Activated T-helper 1 cell treated with anti-CD3 and anti-CD28 coated beads, Interleukin-12 subunit alpha, Interleukin-12 subunit beta, Interleukin-2, Interleukin-4 antibody, amounts not matched to agents 30 ng/mL and 10 ng/mL and 1 ng/mL, durations not matched to agents 14 hours and 24 hours and 36 hours (primary cell): ENCODE measurements around the gene MTA3. TPM values are rescaled to one million over a fixed set of nuclear protein-coding genes. Genes with fewer than 3 reads are reported as not detected.
A peak's percentile ranks its signal among the peaks of the same experiment; 100 is the strongest.
"Not testable (repeated sequence)": the region's sequence is repeated elsewhere in the genome, so short reads cannot be mapped to it uniquely, and the experiment has no call there.

ENCODE experiments used
- DNase-seq: peaks from one replicate; pipeline ENCODE4 v3.0.0; 2021; ENCODE audit warnings: low spot score
- H3K27ac Mint-ChIP-seq: one replicate; pipeline ENCODE4 v1.8.0; 2021; ENCODE audit warnings: mild to moderate bottlenecking, mixed read lengths
- H3K27me3 Mint-ChIP-seq: one replicate; pipeline ENCODE4 v1.8.0; 2022; ENCODE audit warnings: mild to moderate bottlenecking, moderate library complexity, mixed read lengths; ENCODE audit not compliant: insufficient read depth
- H3K36me3 Mint-ChIP-seq: one replicate; pipeline ENCODE4 v1.8.0; 2021; ENCODE audit warnings: low read depth, mixed read lengths
- H3K4me1 Mint-ChIP-seq: one replicate; pipeline ENCODE4 v1.8.0; 2021; ENCODE audit warnings: low read depth, mixed read lengths
- H3K4me3 Mint-ChIP-seq: one replicate; pipeline ENCODE4 v1.8.0; 2021; ENCODE audit warnings: mild to moderate bottlenecking, moderate library complexity, mixed read lengths
- H3K9me3 Mint-ChIP-seq: one replicate; pipeline ENCODE4 v1.8.0; 2021; ENCODE audit warnings: mixed read lengths
- intact Hi-C: fragments of 100-400 bp; cut with micrococcal nuclease; formaldehyde crosslinking; loops from one replicate; pipeline ENCODE4 v1.15.1; 2024
- total RNA-seq: library from RNA; stranded (reverse); gene quantifications from 2 replicates; pipeline ENCODE4 v1.2.3, GENCODE V29; 2022

The MTA3 gene
- total RNA-seq, 1 donor from 2014 or later = 29.4 TPM

DNA sequence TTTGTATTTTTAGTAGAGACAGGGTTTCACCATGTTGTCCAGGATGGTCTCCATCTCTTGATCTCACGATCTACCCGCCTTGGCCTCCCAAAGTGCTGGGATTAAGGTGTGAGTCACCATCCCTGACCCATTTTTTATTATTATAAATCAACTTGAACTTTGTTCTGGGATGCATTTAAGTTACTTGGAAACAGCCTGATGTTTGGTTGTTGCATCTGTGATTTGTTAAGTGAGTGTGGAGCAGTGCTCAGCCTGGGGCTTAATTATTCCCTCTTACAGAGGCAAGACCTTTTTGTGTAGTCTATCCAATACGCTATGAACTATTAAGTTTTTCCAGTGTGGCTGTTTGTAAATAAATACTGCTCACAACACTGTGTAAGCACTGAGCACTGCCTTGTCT is 32.6 kb downstream of the MTA3 start:
- H3K9me3 Mint-ChIP-seq = no peaks in the 10 kb centered on the region
- no peaks in the 10 kb centered on the region for H3K27me3 Mint-ChIP-seq
- intact Hi-C loops = no loop called here
- DNase-seq = no peak
- peaks cover 2% of the 10 kb centered on the region for H3K36me3 Mint-ChIP-seq
- no peak overlapping the region for H3K4me3 Mint-ChIP-seq
- no peak overlapping the region for H3K27ac Mint-ChIP-seq
- peaks cover 10% of the 10 kb centered on the region for H3K4me1 Mint-ChIP-seq

DNA sequence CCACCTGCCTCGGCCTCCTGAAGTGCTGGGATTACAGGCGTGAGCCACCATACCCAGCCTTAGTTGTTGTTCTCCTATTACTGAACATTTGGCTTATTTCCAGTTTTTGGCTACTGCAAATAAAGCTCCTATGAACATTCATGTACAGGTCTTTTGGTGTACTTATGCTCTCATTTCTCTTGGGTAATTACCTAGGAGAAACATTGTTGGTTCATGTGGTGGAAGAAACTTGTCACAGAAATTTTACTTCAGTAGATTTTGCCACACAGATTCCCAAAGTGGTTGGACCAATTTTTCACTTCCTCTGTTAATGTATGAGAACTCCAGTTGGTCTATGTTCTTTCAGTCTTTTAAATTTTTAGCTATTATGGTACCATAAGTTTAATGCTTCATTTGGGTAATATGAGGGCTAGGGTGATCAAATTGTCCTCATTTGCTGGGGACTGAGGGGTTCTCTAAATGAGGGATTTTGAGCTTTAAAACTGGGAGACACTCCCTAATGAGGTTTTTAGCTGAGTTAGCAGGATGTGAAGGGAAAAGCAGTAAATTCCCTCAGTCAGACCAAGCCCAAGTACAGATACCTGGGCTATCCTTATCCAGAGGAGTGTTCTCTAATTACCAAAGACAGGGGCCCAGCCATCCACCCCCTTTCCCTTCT is 33.9 kb downstream of the MTA3 start:
- DNase-seq = no peak
- intact Hi-C loops = no loop called here
- H3K4me3 Mint-ChIP-seq = no peak overlapping the region
- peaks cover 2% of the 10 kb centered on the region for H3K36me3 Mint-ChIP-seq
- no peaks in the 10 kb centered on the region for H3K9me3 Mint-ChIP-seq
- H3K4me1 Mint-ChIP-seq = peaks cover 10% of the 10 kb centered on the region
- no peaks in the 10 kb centered on the region for H3K27me3 Mint-ChIP-seq
- H3K27ac Mint-ChIP-seq = no peak overlapping the region

DNA sequence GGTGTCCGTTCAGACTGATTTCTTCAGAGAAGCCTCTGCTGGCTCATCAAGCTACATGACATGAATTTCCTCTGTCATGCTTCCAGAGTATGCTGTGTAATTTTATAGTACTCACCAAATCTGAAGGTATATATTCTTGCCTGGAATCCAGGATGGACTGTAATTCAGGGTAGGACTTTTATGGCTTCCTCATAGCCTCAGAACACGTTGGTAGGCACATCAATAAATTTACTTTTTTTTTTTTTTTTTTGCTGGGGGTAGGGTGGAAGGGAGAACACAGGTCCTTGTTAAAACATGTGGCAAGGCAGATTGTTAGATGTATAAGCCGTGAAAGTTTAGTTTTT is 34.4 kb downstream of the MTA3 start:
- Mint-ChIP-seq H3K4me3 (no peak overlapping the region), H3K27me3 (no peaks in the 10 kb centered on the region), H3K36me3 (peaks cover 2% of the 10 kb centered on the region), H3K4me1 (peaks cover 10% of the 10 kb centered on the region), H3K27ac (no peak overlapping the region), H3K9me3 (no peaks in the 10 kb centered on the region)
- DNase-seq = no peak
- intact Hi-C loops = no loop called here

GRCh38 chr2:42604341-42604867 is 36.0 kb downstream of the MTA3 start:
- intact Hi-C loops, H3K4me3 Mint-ChIP-seq, H3K36me3 Mint-ChIP-seq, H3K9me3 Mint-ChIP-seq, H3K27me3 Mint-ChIP-seq, H3K4me1 Mint-ChIP-seq, H3K27ac Mint-ChIP-seq, DNase-seq: not testable (repeated sequence)

- H3K4me1 Mint-ChIP-seq, intact Hi-C loops, H3K36me3 Mint-ChIP-seq, DNase-seq, H3K27ac Mint-ChIP-seq, H3K9me3 Mint-ChIP-seq, H3K27me3 Mint-ChIP-seq, H3K4me3 Mint-ChIP-seq: not testable (repeated sequence)
Observed at GRCh38 chr2:42606166-42606565, 37.7 kb downstream of the MTA3 start.

- Mint-ChIP-seq H3K27ac (no peak overlapping the region), H3K27me3 (no peaks in the 10 kb centered on the region), H3K36me3 (peaks cover 13% of the 10 kb centered on the region), H3K9me3 (no peaks in the 10 kb centered on the region), H3K4me3 (no peak overlapping the region), H3K4me1 (peaks cover 9% of the 10 kb centered on the region)
- intact Hi-C loops = no loop called here
- DNase-seq = no peak
Observed at GRCh38 chr2:42607101-42607637, 38.7 kb downstream of the MTA3 start.

DNA sequence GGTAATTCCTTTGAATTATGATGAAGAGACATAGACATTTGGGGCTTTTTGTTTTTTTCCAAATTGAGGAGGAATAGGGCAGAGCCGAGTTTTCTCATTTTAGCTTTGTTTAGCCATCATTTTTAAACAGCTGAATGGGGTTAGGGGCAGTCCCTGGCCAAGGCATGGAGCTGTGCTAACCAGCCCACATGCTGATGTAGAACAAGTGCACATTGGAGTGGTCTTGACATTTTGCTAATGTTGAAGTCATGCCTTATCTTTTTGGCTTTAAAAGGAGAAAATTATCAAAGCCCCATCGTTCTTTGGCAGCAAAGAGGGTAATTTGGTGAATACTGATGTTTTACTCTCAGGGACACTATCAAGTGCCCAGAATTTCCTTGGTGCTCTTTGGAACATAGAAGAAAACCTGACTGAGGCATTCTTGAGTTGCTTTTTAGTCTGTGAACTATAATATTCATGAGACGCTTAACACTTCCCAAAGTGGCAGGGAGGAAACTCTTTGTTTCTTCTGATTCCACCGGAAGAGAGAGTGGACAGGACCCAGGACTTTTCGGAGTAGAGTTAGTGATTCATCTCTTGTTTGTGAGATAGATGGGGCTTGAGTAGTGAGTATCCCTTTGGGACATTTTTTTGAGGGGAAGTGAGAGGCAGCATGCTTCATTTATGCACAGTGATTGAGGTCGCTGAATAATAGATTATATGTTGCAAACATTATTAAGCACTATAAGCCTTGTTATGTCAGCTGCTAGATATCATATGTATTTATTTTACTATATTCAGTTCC is 45.0 kb downstream of the MTA3 start:
- intact Hi-C loops = no loop called here
- H3K36me3 Mint-ChIP-seq = peaks cover 16% of the 10 kb centered on the region
- H3K27me3 Mint-ChIP-seq = no peaks in the 10 kb centered on the region
- H3K4me1 Mint-ChIP-seq = no peaks in the 10 kb centered on the region
- H3K27ac Mint-ChIP-seq = no peak overlapping the region
- no peak overlapping the region for H3K4me3 Mint-ChIP-seq
- DNase-seq = no peak
- H3K9me3 Mint-ChIP-seq = no peaks in the 10 kb centered on the region

DNA sequence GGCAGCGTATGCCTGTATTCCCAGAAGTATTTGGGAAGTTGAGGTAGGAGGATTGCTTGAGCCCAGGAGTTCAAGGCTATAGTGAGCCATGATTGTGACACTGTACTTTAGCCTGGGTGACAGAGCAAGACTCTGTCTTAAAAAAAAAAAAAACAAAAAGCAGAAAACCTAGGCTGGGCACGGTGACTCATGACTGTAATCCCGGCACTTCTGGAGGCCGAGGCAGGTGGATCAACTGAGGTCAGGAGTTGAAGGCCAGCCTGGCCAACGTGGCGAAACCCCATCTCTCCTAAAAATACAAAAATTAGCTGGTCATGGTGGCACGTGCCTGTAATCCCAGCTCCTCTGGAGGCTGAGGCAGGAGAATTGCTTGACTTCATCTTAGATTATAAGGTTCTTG is 46.4 kb downstream of the MTA3 start:
- Mint-ChIP-seq H3K27me3 (no peaks in the 10 kb centered on the region), H3K4me3 (no peak overlapping the region), H3K9me3 (no peaks in the 10 kb centered on the region), H3K27ac (no peak overlapping the region), H3K4me1 (peaks cover 9% of the 10 kb centered on the region), H3K36me3 (peaks cover 17% of the 10 kb centered on the region)
- intact Hi-C loops = no loop called here
- DNase-seq = no peak

GRCh38 chr2:42618116-42618515 is 49.7 kb downstream of the MTA3 start:
- peaks cover 7% of the 10 kb centered on the region for H3K36me3 Mint-ChIP-seq
- no peak overlapping the region for H3K4me3 Mint-ChIP-seq

GRCh38 chr2:42618972-42619371 is 50.5 kb downstream of the MTA3 start:
- H3K36me3 Mint-ChIP-seq = peaks cover 7% of the 10 kb centered on the region
- H3K4me3 Mint-ChIP-seq = no peak overlapping the region
- H3K9me3 Mint-ChIP-seq = no peaks in the 10 kb centered on the region
- H3K27me3 Mint-ChIP-seq = no peaks in the 10 kb centered on the region
- peaks cover 9% of the 10 kb centered on the region for H3K4me1 Mint-ChIP-seq
- DNase-seq = no peak
- intact Hi-C loops = no loop called here
- H3K27ac Mint-ChIP-seq = peak overlapping the region; percentile 52

More at GRCh38 chr2:42618116-42618515, 49.7 kb downstream of the MTA3 start:
- Mint-ChIP-seq H3K27ac (no peak overlapping the region), H3K4me1 (peaks cover 9% of the 10 kb centered on the region), H3K9me3 (no peaks in the 10 kb centered on the region), H3K27me3 (no peaks in the 10 kb centered on the region)
- no peak for DNase-seq
- intact Hi-C loops = no loop called here

DNA sequence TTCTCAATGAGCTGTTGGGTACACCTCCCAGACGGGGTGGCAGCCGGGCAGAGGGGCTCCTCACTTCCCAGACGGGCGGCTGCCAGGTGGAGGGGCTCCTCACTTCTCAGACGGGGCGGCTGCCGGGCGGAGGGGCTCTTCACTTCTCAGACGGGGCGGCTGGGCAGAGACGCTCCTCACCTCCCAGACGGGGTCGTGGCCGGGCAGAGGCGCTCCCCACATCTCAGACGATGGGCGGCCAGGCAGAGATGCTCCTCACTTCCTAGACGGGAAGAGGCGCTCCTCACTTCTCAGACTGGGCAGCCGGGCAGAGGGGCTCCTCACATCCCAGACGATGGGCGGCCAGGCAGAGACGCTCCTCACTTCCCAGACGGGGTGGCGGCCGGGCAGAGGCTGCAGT is 53.2 kb downstream of the MTA3 start:
- H3K4me1 Mint-ChIP-seq, intact Hi-C loops, H3K9me3 Mint-ChIP-seq, H3K27ac Mint-ChIP-seq, DNase-seq, H3K36me3 Mint-ChIP-seq, H3K27me3 Mint-ChIP-seq, H3K4me3 Mint-ChIP-seq: not testable (repeated sequence)

- Mint-ChIP-seq H3K27ac (peak overlapping the region; percentile 58), H3K9me3 (no peaks in the 10 kb centered on the region), H3K27me3 (no peaks in the 10 kb centered on the region), H3K4me3 (no peak overlapping the region), H3K4me1 (peaks cover 9% of the 10 kb centered on the region), H3K36me3 (peaks cover 4% of the 10 kb centered on the region)
- no peak for DNase-seq
- intact Hi-C loops = no loop called here
Observed at GRCh38 chr2:42622943-42623676, 54.7 kb downstream of the MTA3 start.

- no peaks in the 10 kb centered on the region for H3K27me3 Mint-ChIP-seq
- no peak overlapping the region for H3K27ac Mint-ChIP-seq
- intact Hi-C loops = no loop called here
- H3K4me3 Mint-ChIP-seq = no peak overlapping the region
- no peak for DNase-seq
- H3K36me3 Mint-ChIP-seq = no peaks in the 10 kb centered on the region
- H3K9me3 Mint-ChIP-seq = no peaks in the 10 kb centered on the region
- H3K4me1 Mint-ChIP-seq = peaks cover 4% of the 10 kb centered on the region
Observed at GRCh38 chr2:42624047-42624446, 55.6 kb downstream of the MTA3 start.
